IPS DF 4.7 (cell line): ENCODE data around the gene SNAI1.
"Not testable (repeated sequence)": the region's sequence is repeated elsewhere in the genome, so short reads cannot be mapped to it uniquely, and the experiment has no call there.

Source experiments
- DNase-seq: peaks from one replicate; pipeline ENCODE4 v3.0.0-alpha.2; 2013; ENCODE audit warnings: low spot score; ENCODE audit errors: extremely low read depth

SNAI1 gene

GRCh38 chr20:49985617-49986016 is 2.8 kb downstream of the SNAI1 start:
- DNase-seq, result no peak

- no peak for DNase-seq
These were observed 3.3 kb downstream of the SNAI1 start for GRCh38 chr20:49986049-49986448.

- DNase-seq, result no peak
These were observed 4.5 kb downstream of the SNAI1 start for GRCh38 chr20:49987015-49987867.

- no peak for DNase-seq
These were observed 5.3 kb downstream of the SNAI1 start for GRCh38 chr20:49987868-49988690.

- no peak for DNase-seq
These were observed 6.7 kb downstream of the SNAI1 start for GRCh38 chr20:49989234-49990065.

GRCh38 chr20:49990271-49990720 is 7.5 kb downstream of the SNAI1 start:
- no peak for DNase-seq

- DNase-seq, result no peak
These were observed 10.5 kb downstream of the SNAI1 start for GRCh38 chr20:49993301-49993751.

GRCh38 chr20:49995586-49995985 is 12.8 kb downstream of the SNAI1 start:
- no peak for DNase-seq

GRCh38 chr20:49998478-49999188 is 15.9 kb downstream of the SNAI1 start:
- DNase-seq, result not testable (repeated sequence)

GRCh38 chr20:49999329-49999728 is 16.5 kb downstream of the SNAI1 start:
- DNase-seq, result no peak

- not testable (repeated sequence) for DNase-seq
These were observed 17.9 kb downstream of the SNAI1 start for GRCh38 chr20:50000548-50001222.

GRCh38 chr20:50001784-50002311 is 19.1 kb downstream of the SNAI1 start:
- no peak for DNase-seq

GRCh38 chr20:50003253-50003656 is 20.5 kb downstream of the SNAI1 start:
- DNase-seq, result no peak

GRCh38 chr20:50004229-50004628 is 21.4 kb downstream of the SNAI1 start:
- no peak for DNase-seq

- no peak for DNase-seq
These were observed 22.7 kb downstream of the SNAI1 start for GRCh38 chr20:50005471-50005981.

- no peak for DNase-seq
These were observed 24.6 kb downstream of the SNAI1 start for GRCh38 chr20:50007369-50007768.

GRCh38 chr20:50008007-50008406 is 25.2 kb downstream of the SNAI1 start:
- DNase-seq, result no peak

GRCh38 chr20:50009521-50010454 is 27.0 kb downstream of the SNAI1 start:
- DNase-seq, result no peak

- DNase-seq, result not testable (repeated sequence)
These were observed 28.8 kb downstream of the SNAI1 start for GRCh38 chr20:50011597-50011996.
